Endodermal cell (in vitro differentiated cells): Measurements from ENCODE around the gene SLC45A3. TPM values are rescaled to one million over a fixed set of nuclear protein-coding genes. Genes with fewer than 3 reads are reported as not detected.

Experiments used
- DNase-seq: peaks from one replicate; pipeline ENCODE4 v3.0.0-alpha.2; 2017
- H3K27ac ChIP-seq: 2 replicates; pipeline ENCODE4 v1.5.1; 2013; ENCODE audit warnings: mild to moderate bottlenecking, low read depth, low read length, moderate library complexity
- H3K27me3 ChIP-seq: 2 replicates; pipeline ENCODE4 v1.6.1; 2013; ENCODE audit warnings: mild to moderate bottlenecking, low read length, moderate library complexity; ENCODE audit not compliant: insufficient read depth, control insufficient read depth, poor library complexity, severe bottlenecking
- H3K36me3 ChIP-seq: 2 replicates; pipeline ENCODE4 v1.7.0; 2013; ENCODE audit warnings: mild to moderate bottlenecking, low read length, moderate library complexity; ENCODE audit not compliant: control insufficient read depth, insufficient read depth
- H3K4me1 ChIP-seq: one replicate; pipeline ENCODE4 v1.7.0; 2013; ENCODE audit warnings: low read length; ENCODE audit not compliant: control insufficient read depth, insufficient read depth
- H3K4me3 ChIP-seq: 2 replicates; pipeline ENCODE4 v1.5.1; 2013; ENCODE audit warnings: mild to moderate bottlenecking, low read length, moderate library complexity
- H3K9ac ChIP-seq: 2 replicates; pipeline ENCODE4 v1.6.1; 2013; ENCODE audit warnings: mild to moderate bottlenecking, low read length, moderate library complexity; ENCODE audit not compliant: poor library complexity, severe bottlenecking; ENCODE audit errors: extremely low read depth
- H3K9me3 ChIP-seq: 2 replicates; pipeline ENCODE4 v1.6.1; 2013; ENCODE audit warnings: mild to moderate bottlenecking, low read length, moderate library complexity; ENCODE audit not compliant: control insufficient read depth
- H3K27ac Mint-ChIP-seq: 2 replicates; pipeline ENCODE4 v1.8.0; 2020; ENCODE audit warnings: mixed read lengths
- H3K27me3 Mint-ChIP-seq: 2 replicates; pipeline ENCODE4 v1.8.0; 2021; ENCODE audit warnings: mild to moderate bottlenecking, mixed read lengths; ENCODE audit not compliant: insufficient read depth
- H3K36me3 Mint-ChIP-seq: 2 replicates; pipeline ENCODE4 v1.8.0; 2020; ENCODE audit warnings: low read depth, mixed read lengths
- H3K4me1 Mint-ChIP-seq: 2 replicates; pipeline ENCODE4 v1.8.0; 2020; ENCODE audit warnings: mixed read lengths
- H3K4me3 Mint-ChIP-seq: 2 replicates; pipeline ENCODE4 v1.8.0; 2020; ENCODE audit warnings: mild to moderate bottlenecking, moderate library complexity, mixed read lengths
- H3K9me3 Mint-ChIP-seq: 2 replicates; pipeline ENCODE4 v1.8.0; 2020; ENCODE audit warnings: mild to moderate bottlenecking, mixed read lengths
- CTCF ChIP-seq: fragments of 200-600 bp; sonication (generic); conservative IDR thresholded peaks from 2 replicates; pipeline ENCODE4 v1.5.0; 2021; ENCODE audit warnings: antibody characterized with exemption, mild to moderate bottlenecking
- WGBS, 2 experiments: methylation state at CpG; one replicate each; pipeline versions ENCODE4 v1.1.5 to v1.1.7; 2013; ENCODE audit warnings: missing lambda C conversion rate in 2 of 2, mixed read lengths in 1 of 2; ENCODE audit not compliant: insufficient coverage in 1 of 2, insufficient read length in 1 of 2; 5-methylcytosine and 5-hydroxymethylcytosine counted together
- total RNA-seq, 2 donors: library from RNA; stranded (reverse); fragmentation: NEBNext Ultra II Directional in 1 of 2; extraction: Animal tissue kit (Norgen Biotek cat#: 25700) in 1 of 2; gene quantifications; 2 replicates in 1 of 2; 3 replicates in 1 of 2; pipeline ENCODE4 v1.2.1, GENCODE V29; 2021

SLC45A3 gene
- total RNA-seq, 2 donors from 2014 or later: 7.9 to 10.2 TPM

GRCh38 chr1:205701420-205701819 is 21.1 kb upstream of the SLC45A3 start:
- H3K36me3 Mint-ChIP-seq: peaks cover 14% of the 10 kb centered on the region
- H3K4me3 Mint-ChIP-seq: no peak overlapping the region
- WGBS, 2 experiments: 65 to 74% methylated on average over 2 of the region's 2 CpGs
- H3K9ac ChIP-seq: no peak overlapping the region
- no peak for TF ChIP-seq CTCF
- peaks cover 41% of the 10 kb centered on the region for H3K4me1 Mint-ChIP-seq
- H3K27ac ChIP-seq: peak overlapping the region; percentile 60
- no peaks in the 10 kb centered on the region for H3K27me3 ChIP-seq
- peaks cover 45% of the 10 kb centered on the region for H3K36me3 ChIP-seq
- H3K4me1 ChIP-seq: peaks cover 15% of the 10 kb centered on the region
- H3K9me3 Mint-ChIP-seq: no peaks in the 10 kb centered on the region
- no peak overlapping the region for H3K4me3 ChIP-seq
- H3K27me3 Mint-ChIP-seq: no peaks in the 10 kb centered on the region
- no peak for DNase-seq
- peak overlapping the region; percentile 59 for H3K27ac Mint-ChIP-seq
- no peaks in the 10 kb centered on the region for H3K9me3 ChIP-seq

- no peak for TF ChIP-seq CTCF
- Mint-ChIP-seq H3K36me3 (peaks cover 14% of the 10 kb centered on the region), H3K27me3 (no peaks in the 10 kb centered on the region), H3K4me1 (peaks cover 41% of the 10 kb centered on the region), H3K27ac (peak overlapping the region; percentile 48), H3K4me3 (no peak overlapping the region), H3K9me3 (no peaks in the 10 kb centered on the region)
- H3K9ac ChIP-seq: no peak overlapping the region
- 43% methylated on average over 2 of the region's 2 CpGs; no CpG with 5 or more reads in 1 of the 2 experiments for WGBS, 2 experiments
- no peaks in the 10 kb centered on the region for H3K9me3 ChIP-seq
- no peaks in the 10 kb centered on the region for H3K27me3 ChIP-seq
- H3K4me1 ChIP-seq: peaks cover 14% of the 10 kb centered on the region
- DNase-seq: peak; percentile 67
- H3K27ac ChIP-seq: peak overlapping the region; percentile 60
- no peak overlapping the region for H3K4me3 ChIP-seq
- peaks cover 45% of the 10 kb centered on the region for H3K36me3 ChIP-seq
Measured at GRCh38 chr1:205700865-205701401, 20.6 kb upstream of the SLC45A3 start.

GRCh38 chr1:205699416-205699815 is 19.1 kb upstream of the SLC45A3 start:
- Histone ChIP-seq H3K4me1 (peaks cover 13% of the 10 kb centered on the region), H3K9ac (no peak overlapping the region), H3K4me3 (no peak overlapping the region), H3K27ac (no peak overlapping the region), H3K36me3 (peaks cover 34% of the 10 kb centered on the region), H3K27me3 (no peaks in the 10 kb centered on the region), H3K9me3 (no peaks in the 10 kb centered on the region)
- Mint-ChIP-seq H3K9me3 (no peaks in the 10 kb centered on the region), H3K36me3 (peaks cover 5% of the 10 kb centered on the region), H3K27me3 (no peaks in the 10 kb centered on the region), H3K27ac (no peak overlapping the region), H3K4me1 (peaks cover 41% of the 10 kb centered on the region), H3K4me3 (no peak overlapping the region)
- DNase-seq: peak; percentile 24
- TF ChIP-seq CTCF: no peak
- WGBS, 2 experiments: 60 to 98% methylated on average over 1 to 4 of the region's 4 CpGs
